Osteoblast (primary cell): Measurements from ENCODE around the gene PTRHD1. TPM values are rescaled to one million over a fixed set of nuclear protein-coding genes. Genes with fewer than 3 reads are reported as not detected.

ENCODE experiments used
- DNase-seq: peaks from one replicate; pipeline ENCODE4 v3.0.0; 2011; ENCODE audit warnings: low spot score, mixed read lengths; ENCODE audit not compliant: insufficient read length; ENCODE audit errors: missing footprints
- H2AFZ ChIP-seq: 2 replicates; pipeline ENCODE4 v1.6.0; 2011; ENCODE audit warnings: mild to moderate bottlenecking, low read length
- H3K27ac ChIP-seq: 2 replicates; pipeline ENCODE4 v1.5.1; 2011; ENCODE audit warnings: mild to moderate bottlenecking, low read depth, low read length, moderate library complexity
- H3K27me3 ChIP-seq: 2 replicates; pipeline ENCODE4 v1.6.0; 2012; ENCODE audit warnings: mild to moderate bottlenecking, control low read depth, inconsistent platforms, low read length, moderate library complexity; ENCODE audit not compliant: insufficient read depth
- H3K36me3 ChIP-seq: 2 replicates; pipeline ENCODE4 v1.5.1; 2011; ENCODE audit warnings: mild to moderate bottlenecking, low read length, control low read depth, moderate library complexity; ENCODE audit not compliant: insufficient read depth
- H3K4me1 ChIP-seq: 2 replicates; pipeline ENCODE4 v1.5.1; 2011; ENCODE audit warnings: mild to moderate bottlenecking, low read length, control low read depth, moderate library complexity; ENCODE audit not compliant: insufficient read depth
- H3K4me2 ChIP-seq: 2 replicates; pipeline ENCODE4 v1.6.0; 2011; ENCODE audit warnings: mild to moderate bottlenecking, low read length; ENCODE audit not compliant: insufficient read depth
- H3K4me3 ChIP-seq: fragments of 200-600 bp; sonication (generic); 3 replicates; pipeline ENCODE4 v1.5.1; 2012; ENCODE audit warnings: mild to moderate bottlenecking, low read length, inconsistent platforms; ENCODE audit not compliant: insufficient read depth
- H3K79me2 ChIP-seq: 2 replicates; pipeline ENCODE4 v1.6.0; 2012; ENCODE audit warnings: mild to moderate bottlenecking, low read length, control low read depth, inconsistent platforms; ENCODE audit not compliant: insufficient read depth
- H3K9me3 ChIP-seq: 2 replicates; pipeline ENCODE4 v1.5.1; 2011; ENCODE audit warnings: low read depth, low read length, control low read depth
- H4K20me1 ChIP-seq: 2 replicates; pipeline ENCODE4 v1.6.0; 2012; ENCODE audit warnings: mild to moderate bottlenecking, low read length, control low read depth; ENCODE audit not compliant: insufficient read depth
- total RNA-seq: library from RNA; depleted of rRNA; stranded (reverse); fragments of >200 nt; gene quantifications from 2 replicates; pipeline ENCODE4 v1.2.3, GENCODE V29; 2012
- TF ChIP-seq, protein P1 (sequence below): IDR thresholded peaks from 2 replicates; pipeline ENCODE4 v1.5.1; 2011; ENCODE audit warnings: mild to moderate bottlenecking, low read depth, low read length, moderate library complexity; ENCODE audit errors: extremely low read depth

The PTRHD1 gene
- total RNA-seq, 1 donor: 25.0 TPM

DNA sequence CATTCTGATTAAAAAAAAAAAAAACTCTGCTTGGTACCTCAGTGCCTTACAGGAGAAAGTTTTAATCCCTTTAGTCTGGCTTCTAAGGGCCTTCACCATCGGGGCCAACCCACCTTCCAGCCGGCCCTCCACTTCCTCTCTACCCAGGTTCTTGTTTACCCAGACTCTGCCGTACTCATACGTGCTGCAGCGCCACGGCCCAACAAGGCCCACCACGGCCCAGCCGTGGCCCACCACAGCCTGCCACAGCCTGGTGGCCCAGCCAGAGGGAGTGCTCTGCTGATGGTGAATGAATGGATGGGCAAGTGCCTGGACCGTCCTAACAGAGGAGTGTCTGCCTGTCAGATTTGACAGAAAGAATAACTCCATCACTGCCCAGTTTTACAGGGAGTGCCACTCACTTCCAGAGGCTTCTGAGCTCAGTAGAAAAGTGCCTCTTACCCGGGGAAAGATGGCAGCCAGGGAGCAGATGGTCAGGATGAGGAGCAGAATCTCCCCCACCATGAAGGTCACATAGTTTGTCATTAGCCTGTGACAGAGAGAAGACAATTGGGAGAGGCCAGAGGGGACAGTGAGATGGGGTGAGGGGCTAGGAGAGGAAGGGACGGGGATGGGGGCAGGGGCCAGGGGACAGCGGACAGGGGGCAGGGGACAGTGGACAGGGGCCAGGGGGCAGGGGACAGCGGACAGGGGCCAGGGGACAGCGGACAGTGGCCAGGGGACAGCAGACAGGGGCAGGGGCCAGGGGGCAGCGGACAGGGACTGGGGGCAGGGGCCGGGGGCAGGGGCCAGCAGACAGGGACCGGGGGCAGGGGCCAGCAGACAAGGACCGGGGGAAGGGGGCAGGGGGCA lies 38.3 kb upstream of the PTRHD1 start:
- Histone ChIP-seq H3K4me1 (peaks cover 7% of the 10 kb centered on the region), H3K27me3 (no peaks in the 10 kb centered on the region), H3K79me2 (no peaks in the 10 kb centered on the region), H3K4me2 (no peak overlapping the region), H3K36me3 (no peaks in the 10 kb centered on the region), H3K9me3 (no peaks in the 10 kb centered on the region), H4K20me1 (no peaks in the 10 kb centered on the region), H3K27ac (no peak overlapping the region), H3K4me3 (no peak overlapping the region), H2AFZ (no peak overlapping the region)
- peak; percentile 87 for DNase-seq
- TF ChIP-seq, protein P1, sequence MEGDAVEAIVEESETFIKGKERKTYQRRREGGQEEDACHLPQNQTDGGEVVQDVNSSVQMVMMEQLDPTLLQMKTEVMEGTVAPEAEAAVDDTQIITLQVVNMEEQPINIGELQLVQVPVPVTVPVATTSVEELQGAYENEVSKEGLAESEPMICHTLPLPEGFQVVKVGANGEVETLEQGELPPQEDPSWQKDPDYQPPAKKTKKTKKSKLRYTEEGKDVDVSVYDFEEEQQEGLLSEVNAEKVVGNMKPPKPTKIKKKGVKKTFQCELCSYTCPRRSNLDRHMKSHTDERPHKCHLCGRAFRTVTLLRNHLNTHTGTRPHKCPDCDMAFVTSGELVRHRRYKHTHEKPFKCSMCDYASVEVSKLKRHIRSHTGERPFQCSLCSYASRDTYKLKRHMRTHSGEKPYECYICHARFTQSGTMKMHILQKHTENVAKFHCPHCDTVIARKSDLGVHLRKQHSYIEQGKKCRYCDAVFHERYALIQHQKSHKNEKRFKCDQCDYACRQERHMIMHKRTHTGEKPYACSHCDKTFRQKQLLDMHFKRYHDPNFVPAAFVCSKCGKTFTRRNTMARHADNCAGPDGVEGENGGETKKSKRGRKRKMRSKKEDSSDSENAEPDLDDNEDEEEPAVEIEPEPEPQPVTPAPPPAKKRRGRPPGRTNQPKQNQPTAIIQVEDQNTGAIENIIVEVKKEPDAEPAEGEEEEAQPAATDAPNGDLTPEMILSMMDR: no peak

DNA sequence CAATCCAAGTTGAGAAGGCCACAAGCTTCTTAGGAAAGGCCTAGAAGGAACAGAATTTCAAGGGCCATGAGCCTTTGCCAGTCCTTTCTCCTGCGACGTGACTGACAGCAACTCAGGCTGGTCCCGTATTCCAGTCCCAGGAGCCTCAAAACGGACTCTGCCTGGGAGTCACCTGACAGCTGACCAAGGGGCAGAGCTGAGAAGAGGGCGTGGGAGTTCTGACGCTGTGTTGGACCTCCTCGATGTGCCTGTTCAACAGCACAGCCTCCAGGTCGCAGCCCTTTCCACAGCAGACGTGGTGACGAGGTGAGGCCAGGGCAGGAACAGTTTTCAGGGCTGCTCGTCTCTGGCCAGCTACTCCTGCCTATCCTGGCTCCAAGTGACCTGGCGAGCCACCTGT lies 37.6 kb upstream of the PTRHD1 start:
- DNase-seq: no peak
- H3K4me2 ChIP-seq: no peak overlapping the region
- TF ChIP-seq, protein P1: no peak
- no peaks in the 10 kb centered on the region for H3K9me3 ChIP-seq
- H3K27ac ChIP-seq: no peak overlapping the region
- H3K36me3 ChIP-seq: no peaks in the 10 kb centered on the region
- H2AFZ ChIP-seq: no peak overlapping the region
- no peaks in the 10 kb centered on the region for H3K79me2 ChIP-seq
- H4K20me1 ChIP-seq: no peaks in the 10 kb centered on the region
- no peak overlapping the region for H3K4me3 ChIP-seq
- H3K27me3 ChIP-seq: no peaks in the 10 kb centered on the region
- peaks cover 6% of the 10 kb centered on the region for H3K4me1 ChIP-seq

DNA sequence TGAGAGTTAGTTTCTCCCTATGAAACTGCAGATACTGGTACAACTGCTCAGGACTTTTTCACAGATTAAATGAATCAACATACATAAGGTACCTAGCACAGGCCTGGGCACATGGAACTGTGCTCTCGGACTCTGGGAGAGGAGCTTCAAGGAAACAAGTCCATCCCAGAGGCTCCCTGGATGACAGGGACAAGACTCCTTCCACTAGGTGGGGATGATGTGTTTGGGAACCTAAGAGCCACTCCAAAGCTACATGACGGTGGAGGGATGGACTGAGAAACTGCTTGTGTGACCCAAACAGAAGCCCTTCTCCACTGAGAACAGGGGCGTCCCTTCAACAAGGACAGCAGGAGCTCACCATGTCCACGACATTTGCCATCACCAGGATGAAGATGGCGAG lies 37.2 kb upstream of the PTRHD1 start:
- H3K79me2 ChIP-seq: no peaks in the 10 kb centered on the region
- TF ChIP-seq, protein P1: peak; percentile 47
- no peak overlapping the region for H2AFZ ChIP-seq
- H3K27me3 ChIP-seq: no peaks in the 10 kb centered on the region
- H3K4me2 ChIP-seq: no peak overlapping the region
- peak; percentile 83 for DNase-seq
- peaks cover 2% of the 10 kb centered on the region for H3K4me1 ChIP-seq
- H3K27ac ChIP-seq: no peak overlapping the region
- no peak overlapping the region for H3K4me3 ChIP-seq
- no peaks in the 10 kb centered on the region for H3K36me3 ChIP-seq
- H4K20me1 ChIP-seq: no peaks in the 10 kb centered on the region
- no peaks in the 10 kb centered on the region for H3K9me3 ChIP-seq

DNA sequence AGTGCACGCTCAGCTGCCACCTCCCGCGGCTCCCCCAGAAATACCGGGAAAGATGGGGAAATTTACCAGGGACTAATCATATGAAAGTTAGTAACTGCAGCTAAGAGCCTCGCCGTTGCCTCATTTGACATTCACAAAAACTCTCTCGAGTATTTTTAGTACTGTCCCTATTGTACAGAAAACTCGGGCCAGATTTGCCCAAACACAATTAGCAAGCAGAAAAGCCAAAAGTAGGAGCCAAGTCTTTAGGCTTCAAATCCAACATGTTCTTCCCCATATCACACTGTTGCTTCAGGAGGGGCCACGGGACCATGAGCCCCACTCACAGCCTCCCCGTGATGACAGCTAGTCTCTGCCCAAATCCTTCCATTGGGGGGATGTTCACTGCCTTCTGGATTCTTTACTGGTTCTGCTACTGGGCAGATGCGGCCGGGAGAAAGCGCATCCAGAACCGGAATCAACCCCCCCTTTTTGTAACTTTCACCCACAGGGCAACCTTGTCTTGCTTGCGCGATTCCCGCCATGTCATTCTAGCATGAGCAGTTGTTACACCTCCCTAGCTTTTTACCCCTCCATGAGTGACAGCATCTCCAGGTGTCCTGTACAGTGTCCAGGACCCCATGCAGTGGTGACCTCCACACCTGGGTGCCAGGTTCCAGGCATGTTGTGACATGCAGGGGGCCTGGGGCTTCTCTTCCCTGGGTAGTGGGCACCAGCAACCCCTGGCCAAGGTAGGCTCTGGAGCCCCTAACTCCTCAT lies 35.2 kb upstream of the PTRHD1 start:
- Histone ChIP-seq H3K9me3 (no peaks in the 10 kb centered on the region), H3K4me1 (no peaks in the 10 kb centered on the region), H3K27me3 (no peaks in the 10 kb centered on the region), H2AFZ (no peak overlapping the region), H3K27ac (no peak overlapping the region), H3K4me3 (no peak overlapping the region), H4K20me1 (no peaks in the 10 kb centered on the region), H3K36me3 (peaks cover 5% of the 10 kb centered on the region), H3K79me2 (no peaks in the 10 kb centered on the region), H3K4me2 (no peak overlapping the region)
- TF ChIP-seq, protein P1: no peak
- peak; percentile 73 for DNase-seq
